HG03558 (cell line): ENCODE results near the gene LRRC23.

Experiments used
- ATAC-seq: cut with Tn5 transposase; IDR thresholded peaks from one replicate; pipeline ENCODE4 v1.9.1; 2021; ENCODE audit warnings: moderate number of reproducible peaks; ENCODE audit not compliant: unreplicated experiment; ENCODE audit errors: extremely low read depth

LRRC23 gene

GRCh38 chr12:6941782-6942181 is 37.2 kb downstream of the LRRC23 start:
- ATAC-seq: no peak

GRCh38 chr12:6942331-6942665 is 37.7 kb downstream of the LRRC23 start:
- no peak for ATAC-seq

- ATAC-seq: peak; percentile 14
Measured at GRCh38 chr12:6943389-6943721, 38.7 kb downstream of the LRRC23 start.

- ATAC-seq: peak; percentile 21
Measured at GRCh38 chr12:6943722-6944380, 39.2 kb downstream of the LRRC23 start, which contains the start of the genes C12orf57 and RNU7-1. C12orf57 (plus strand) TSS chr12:6944022; CDS start chr12:6944122, 100 bp downstream. RNU7-1 (plus strand) TSS chr12:6943816.

GRCh38 chr12:6944381-6945186 is 40.0 kb downstream of the LRRC23 start:
- ATAC-seq: no peak

GRCh38 chr12:6945613-6946012 is 41.0 kb downstream of the LRRC23 start:
- ATAC-seq: no peak

- no peak for ATAC-seq
Measured at GRCh38 chr12:6946033-6946919, 41.7 kb downstream of the LRRC23 start.

- no peak for ATAC-seq
Measured at GRCh38 chr12:6946920-6947374, 42.3 kb downstream of the LRRC23 start.

GRCh38 chr12:6947615-6948014 is 43.0 kb downstream of the LRRC23 start:
- ATAC-seq: no peak

- no peak for ATAC-seq
Measured at GRCh38 chr12:6948873-6949594, 44.4 kb downstream of the LRRC23 start.

GRCh38 chr12:6950401-6950801 is 45.8 kb downstream of the LRRC23 start:
- ATAC-seq: no peak

GRCh38 chr12:6950811-6951540 is 46.4 kb downstream of the LRRC23 start, which contains the start of gene PTPN6:
PTPN6 (plus strand) TSS chr12:6951356; CDS start chr12:6951513, 157 bp downstream.
- ATAC-seq: no peak

GRCh38 chr12:6951551-6952120 is 47.0 kb downstream of the LRRC23 start:
- ATAC-seq: no peak

- no peak for ATAC-seq
Measured at GRCh38 chr12:6952121-6952862, 47.7 kb downstream of the LRRC23 start.

- ATAC-seq: no peak
Measured at GRCh38 chr12:6952863-6953441, 48.3 kb downstream of the LRRC23 start.

- ATAC-seq: no peak
Measured at GRCh38 chr12:6953442-6954315, 49.1 kb downstream of the LRRC23 start.
